Thoracic aorta (tissue), 2 donors: ENCODE measurements around the gene BPGM. TPM values are rescaled to one million over a fixed set of nuclear protein-coding genes. Genes with fewer than 3 reads are reported as not detected.

ENCODE experiments used
- ATAC-seq: fragments of 150-250 bp; one replicate; pipeline ENCODE4 v1.8.0; 2017; ENCODE audit warnings: low read depth; ENCODE audit not compliant: insufficient number of reproducible peaks, low FRiP score
- DNase-seq: peaks from one replicate; pipeline ENCODE4 v3.0.0-alpha.2; 2020; ENCODE audit warnings: low spot score
- H3K27ac ChIP-seq, 2 donors: fragments of 200-600 bp; sonication (generic); 1 replicate in 1 of 2; 2 replicates in 1 of 2; pipeline ENCODE4 v1.5.1; 2016; ENCODE audit warnings: mild to moderate bottlenecking in 2 of 2, moderate library complexity in 2 of 2
- H3K27me3 ChIP-seq: fragments of 200-600 bp; sonication (generic); replicated peaks from 2 replicates; pipeline ENCODE4 v1.6.0; 2016; ENCODE audit warnings: mild to moderate bottlenecking; ENCODE audit not compliant: insufficient read depth
- H3K36me3 ChIP-seq: fragments of 200-600 bp; sonication (generic); one replicate; pipeline ENCODE4 v1.5.1; 2016
- H3K4me1 ChIP-seq, 2 donors: fragments of 200-600 bp; sonication (generic); 1 replicate in 1 of 2; 2 replicates in 1 of 2; pipeline versions ENCODE4 v1.5.1 to v1.6.0; 2016; ENCODE audit warnings: low read depth in 2 of 2, mild to moderate bottlenecking in 1 of 2; ENCODE audit not compliant: control insufficient read depth in 1 of 2
- H3K4me3 ChIP-seq: fragments of 200-600 bp; sonication (generic); 2 replicates; pipeline ENCODE4 v1.5.1; 2016; ENCODE audit warnings: mild to moderate bottlenecking
- H3K9me3 ChIP-seq: fragments of 200-600 bp; sonication (generic); 2 replicates; pipeline ENCODE4 v1.5.1; 2016
- CTCF ChIP-seq: fragments of 200-600 bp; sonication (generic); IDR thresholded peaks from one replicate; pipeline ENCODE4 v1.5.1; 2019; ENCODE audit warnings: antibody characterized with exemption
- total RNA-seq, 2 donors: library from RNA; depleted of rRNA; stranded (reverse); fragments of >200 nt; gene quantifications; one replicate each; pipeline versions ENCODE4 v1.1.0 to v1.2.3, GENCODE V29; 2016

The BPGM gene
- total RNA-seq, 2 donors from 2014 or later, result 20.0 to 22.3 TPM

DNA sequence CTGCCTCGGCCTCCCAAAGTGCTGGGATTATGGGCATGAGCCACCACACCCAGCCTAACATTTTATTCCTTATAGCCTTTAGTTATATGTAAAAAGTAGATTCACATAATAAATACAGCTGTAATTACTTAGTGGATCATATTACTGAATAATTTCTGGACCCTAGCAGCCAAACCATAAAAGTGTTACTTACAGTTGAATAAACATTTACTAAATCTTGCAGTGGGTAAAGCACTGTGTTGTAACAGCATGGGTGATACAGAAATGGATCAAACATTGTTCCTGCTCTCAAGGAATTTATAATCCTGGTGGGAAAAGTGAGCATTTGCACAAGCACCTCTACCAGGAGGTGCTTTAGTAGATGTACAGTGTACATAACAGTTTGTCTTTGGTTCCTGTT is 25.0 kb downstream of the BPGM start:
- ATAC-seq (no peak), DNase-seq (no peak)
- Histone ChIP-seq H3K9me3 (no peaks in the 10 kb centered on the region), H3K27ac (no peak overlapping the region), H3K4me1 (peaks cover 10% of the 10 kb centered on the region in 2 donors), H3K4me3 (no peak overlapping the region), H3K36me3 (no peaks in the 10 kb centered on the region), H3K27me3 (no peaks in the 10 kb centered on the region)
- no peak for TF ChIP-seq CTCF

DNA sequence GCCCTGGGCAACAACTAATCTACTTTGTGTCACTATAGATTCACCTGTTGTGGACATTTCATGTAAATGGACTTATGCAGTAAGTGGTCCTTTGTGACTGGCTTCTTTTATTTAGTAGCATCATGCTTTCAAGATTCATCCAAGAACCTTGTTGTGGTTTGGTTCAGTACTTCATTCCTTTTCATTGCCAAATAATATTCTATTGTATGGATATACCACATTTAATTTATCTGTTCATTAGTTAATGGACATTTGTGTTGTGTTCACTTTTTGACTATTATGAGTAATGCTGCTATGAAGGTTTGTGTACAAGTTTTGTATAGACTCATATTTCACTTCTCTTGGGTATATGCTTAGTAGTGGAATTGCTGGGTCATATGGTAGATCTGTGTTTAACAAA is 27.8 kb downstream of the BPGM start:
- Histone ChIP-seq H3K9me3 (no peaks in the 10 kb centered on the region), H3K27me3 (no peaks in the 10 kb centered on the region), H3K4me3 (no peak overlapping the region), H3K36me3 (no peaks in the 10 kb centered on the region), H3K4me1 (peaks cover 8% of the 10 kb centered on the region in 2 donors), H3K27ac (no peak overlapping the region)
- no peak for TF ChIP-seq CTCF
- DNase-seq (no peak), ATAC-seq (no peak)

DNA sequence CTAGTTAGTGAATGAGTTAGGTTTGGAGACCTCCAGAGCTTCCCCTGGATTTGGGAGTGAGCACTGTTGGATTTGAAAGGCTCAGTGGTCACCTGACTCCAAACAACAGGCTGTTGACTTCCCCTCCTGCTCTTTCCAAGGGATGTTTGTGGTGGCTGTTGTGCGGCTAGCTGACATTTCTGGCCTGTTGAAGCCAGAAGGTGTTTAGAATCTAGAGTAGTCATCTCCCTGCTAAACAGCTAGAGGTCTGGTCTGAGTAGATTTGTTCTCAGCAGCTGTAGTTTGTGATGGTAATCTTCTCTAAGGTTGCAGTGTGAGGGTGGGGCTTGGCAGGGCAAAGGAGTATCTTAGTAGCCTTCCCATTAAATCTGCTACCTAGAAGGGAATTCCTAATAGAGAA is 30.1 kb downstream of the BPGM start:
- ATAC-seq (no peak), DNase-seq (no peak)
- Histone ChIP-seq H3K4me3 (no peak overlapping the region), H3K9me3 (no peaks in the 10 kb centered on the region), H3K27ac (no peak overlapping the region), H3K27me3 (no peaks in the 10 kb centered on the region), H3K4me1 (no peaks in the 10 kb centered on the region), H3K36me3 (no peaks in the 10 kb centered on the region)
- no peak for TF ChIP-seq CTCF

DNA sequence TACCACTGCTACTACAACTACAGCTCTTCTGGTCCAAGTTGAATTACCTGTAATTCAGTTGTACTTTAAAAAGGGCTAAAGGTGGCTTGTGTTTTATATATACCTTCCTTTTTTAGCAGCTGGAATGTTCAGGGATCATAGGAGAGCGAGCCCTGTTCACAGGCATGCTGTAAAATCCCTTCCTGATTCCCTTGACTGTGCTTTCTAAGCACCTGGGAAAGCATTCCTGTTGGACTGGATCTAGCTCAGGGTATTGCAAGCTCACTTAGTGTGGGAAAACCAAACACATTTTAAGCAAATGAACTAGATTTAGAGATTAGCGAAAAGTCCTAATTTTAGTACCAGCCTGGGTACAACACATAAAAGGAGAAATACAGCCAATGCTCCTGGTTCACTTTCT is 31.5 kb downstream of the BPGM start:
- Histone ChIP-seq H3K4me3 (no peak overlapping the region), H3K9me3 (no peaks in the 10 kb centered on the region), H3K27me3 (no peaks in the 10 kb centered on the region), H3K36me3 (no peaks in the 10 kb centered on the region), H3K27ac (no peak overlapping the region), H3K4me1 (no peaks in the 10 kb centered on the region)
- ATAC-seq (no peak), DNase-seq (no peak)
- no peak for TF ChIP-seq CTCF

DNA sequence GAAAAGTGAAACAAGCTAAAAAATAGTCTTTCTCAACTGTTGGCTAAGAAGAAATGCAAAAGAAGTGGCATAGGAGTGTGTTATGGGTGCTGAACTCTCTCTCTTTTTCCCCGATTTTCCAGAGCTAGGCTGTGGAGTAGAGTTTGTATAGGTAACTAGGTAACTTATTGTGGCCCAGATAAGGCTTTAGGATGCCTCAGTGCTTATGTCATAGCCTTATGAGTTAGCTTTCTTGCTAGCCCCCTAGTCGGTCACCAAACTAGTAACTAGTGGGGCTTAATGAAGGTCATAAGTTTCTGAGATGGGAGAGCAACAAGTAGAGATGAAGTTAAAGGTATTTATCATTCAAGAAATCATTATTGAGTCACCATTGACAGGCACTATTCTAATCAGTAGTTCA is 32.4 kb downstream of the BPGM start:
- ATAC-seq, result no peak
- TF ChIP-seq CTCF, result no peak

More for the DNA sequence above, 32.4 kb downstream of the BPGM start:
- no peak overlapping the region for H3K4me3 ChIP-seq
- no peaks in the 10 kb centered on the region for H3K27me3 ChIP-seq
- no peaks in the 10 kb centered on the region for H3K9me3 ChIP-seq
- H3K27ac ChIP-seq, result no peak overlapping the region
- no peaks in the 10 kb centered on the region for H3K36me3 ChIP-seq
- DNase-seq, result no peak
- no peaks in the 10 kb centered on the region for H3K4me1 ChIP-seq
